Uterus (tissue), 4 donors: ENCODE measurements around the gene PPIP5K2. TPM values are rescaled to one million over a fixed set of nuclear protein-coding genes. Genes with fewer than 3 reads are reported as not detected.

Experiments
- DNase-seq, 2 donors: peaks; one replicate each; pipeline ENCODE4 v3.0.0-alpha.2; 2019 to 2020
- H3K27ac ChIP-seq, 2 donors: fragments of 200-600 bp; sonication (generic); 1 replicate in 1 of 2; 2 replicates in 1 of 2; pipeline ENCODE4 v1.5.1; 2016 to 2018
- H3K27me3 ChIP-seq, 2 donors: fragments of 200-600 bp; sonication (generic); one replicate each; pipeline ENCODE4 v1.5.1; 2018 to 2019; ENCODE audit warnings: control low read depth in 1 of 2
- H3K36me3 ChIP-seq, 2 donors: fragments of 200-600 bp; sonication (generic); one replicate each; pipeline ENCODE4 v1.5.1; 2019; ENCODE audit warnings: control low read depth in 1 of 2
- H3K4me1 ChIP-seq, 2 donors: fragments of 200-600 bp; sonication (generic); one replicate each; pipeline ENCODE4 v1.5.1; 2018 to 2019; ENCODE audit warnings: control low read depth in 1 of 2
- H3K4me3 ChIP-seq, 2 donors: fragments of 200-600 bp; sonication (generic); 1 replicate in 1 of 2; 2 replicates in 1 of 2; pipeline ENCODE4 v1.5.1; 2018 to 2019; ENCODE audit warnings: mild to moderate bottlenecking in 1 of 2
- H3K9me3 ChIP-seq, 2 donors: fragments of 200-600 bp; sonication (generic); one replicate each; pipeline ENCODE4 v1.5.1; 2019; ENCODE audit warnings: control low read depth in 1 of 2
- POLR2A ChIP-seq, 2 donors: fragments of 450-650 bp; IDR thresholded peaks; one replicate each; pipeline ENCODE4 v1.6.1; 2016; ENCODE audit warnings: antibody characterized with exemption in 2 of 2, mild to moderate bottlenecking in 1 of 2, moderate library complexity in 1 of 2
- intact Hi-C: fragments of 100-400 bp; cut with DNase I; formaldehyde crosslinking; loops from one replicate; pipeline ENCODE4 v1.15.1; 2023; ENCODE audit warnings: low total_unique reads
- total RNA-seq, 4 donors: library from RNA; depleted of rRNA in 3 of 4; stranded (reverse); fragments of >200 nt in 3 of 4; gene quantifications; one replicate each; pipeline versions ENCODE4 v1.1.0 to v1.2.4, GENCODE V29; 2014 to 2023
- TF ChIP-seq, protein P1 (sequence below), 4 experiments: fragments of 200-600 bp in 2 of 4; fragments of 450-650 bp in 2 of 4; sonication (generic) in 2 of 4; IDR thresholded peaks; one replicate each; pipeline ENCODE4 v1.5.1; 2016 to 2019; ENCODE audit warnings: antibody characterized with exemption in 4 of 4, mild to moderate bottlenecking in 2 of 4, moderate library complexity in 1 of 4
- donor health status: DM: yes; HTN: yes; CAD: no.

Gene PPIP5K2
- total RNA-seq, 4 donors from 2014 or later, result 31.5 to 120 (median 61.8) TPM

DNA sequence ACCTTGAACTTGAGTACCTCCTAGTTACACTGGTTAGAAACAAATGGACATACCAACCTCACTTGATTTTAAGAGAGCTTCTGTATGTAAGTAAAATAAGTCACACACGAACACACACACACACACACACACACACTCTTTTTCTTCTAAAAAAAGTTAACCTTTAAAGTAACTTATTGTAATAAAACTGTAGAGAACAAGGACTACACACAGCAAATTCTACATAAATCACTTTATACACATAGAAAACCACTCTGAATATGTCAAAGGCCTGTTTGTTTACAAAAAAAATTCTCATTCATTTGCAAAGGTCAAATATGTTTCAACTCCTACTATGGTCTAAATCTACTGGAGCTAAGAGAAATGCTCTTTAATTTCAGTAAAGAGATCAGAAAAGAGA, 29.3 kb upstream of the PPIP5K2 start:
- no peaks in the 10 kb centered on the region for H3K27me3 ChIP-seq
- no peak overlapping the region for H3K4me3 ChIP-seq
- H3K36me3 ChIP-seq, result peaks cover 0 to 2% of the 10 kb centered on the region in 2 donors
- H3K27ac ChIP-seq, result no peak overlapping the region
- no peak for DNase-seq
- H3K4me1 ChIP-seq, result no peaks in the 10 kb centered on the region
- no peak for TF ChIP-seq POLR2A (IDR thresholded peaks at IDR 0.05)
- TF ChIP-seq, protein P1, sequence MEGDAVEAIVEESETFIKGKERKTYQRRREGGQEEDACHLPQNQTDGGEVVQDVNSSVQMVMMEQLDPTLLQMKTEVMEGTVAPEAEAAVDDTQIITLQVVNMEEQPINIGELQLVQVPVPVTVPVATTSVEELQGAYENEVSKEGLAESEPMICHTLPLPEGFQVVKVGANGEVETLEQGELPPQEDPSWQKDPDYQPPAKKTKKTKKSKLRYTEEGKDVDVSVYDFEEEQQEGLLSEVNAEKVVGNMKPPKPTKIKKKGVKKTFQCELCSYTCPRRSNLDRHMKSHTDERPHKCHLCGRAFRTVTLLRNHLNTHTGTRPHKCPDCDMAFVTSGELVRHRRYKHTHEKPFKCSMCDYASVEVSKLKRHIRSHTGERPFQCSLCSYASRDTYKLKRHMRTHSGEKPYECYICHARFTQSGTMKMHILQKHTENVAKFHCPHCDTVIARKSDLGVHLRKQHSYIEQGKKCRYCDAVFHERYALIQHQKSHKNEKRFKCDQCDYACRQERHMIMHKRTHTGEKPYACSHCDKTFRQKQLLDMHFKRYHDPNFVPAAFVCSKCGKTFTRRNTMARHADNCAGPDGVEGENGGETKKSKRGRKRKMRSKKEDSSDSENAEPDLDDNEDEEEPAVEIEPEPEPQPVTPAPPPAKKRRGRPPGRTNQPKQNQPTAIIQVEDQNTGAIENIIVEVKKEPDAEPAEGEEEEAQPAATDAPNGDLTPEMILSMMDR (IDR thresholded peaks at IDR 0.05), result no peak
- intact Hi-C loops, result no loop called here
- H3K9me3 ChIP-seq, result no peaks in the 10 kb centered on the region

DNA sequence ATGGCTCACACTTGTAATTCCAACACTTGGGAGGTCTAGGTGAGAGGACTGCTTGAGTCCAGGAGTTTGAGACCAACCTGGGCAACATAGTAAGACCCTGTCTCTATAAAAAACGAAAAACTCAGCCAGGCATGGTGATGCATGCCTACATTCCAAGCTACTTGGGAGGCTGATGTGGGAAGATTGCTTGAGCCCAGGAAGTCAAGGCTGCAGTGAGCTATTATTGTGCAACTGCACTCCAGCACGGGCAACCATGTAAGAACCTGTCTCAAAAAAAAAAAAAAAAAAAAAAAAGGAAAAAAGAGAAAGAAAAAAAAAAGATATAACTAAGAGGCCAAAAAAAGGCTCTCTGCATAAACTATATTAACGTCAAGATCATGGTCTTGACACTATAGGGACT, 27.4 kb upstream of the PPIP5K2 start:
- intact Hi-C loops, result no loop called here
- H3K27me3 ChIP-seq, result no peaks in the 10 kb centered on the region
- DNase-seq, result no peak
- no peaks in the 10 kb centered on the region for H3K9me3 ChIP-seq
- H3K4me1 ChIP-seq, result no peaks in the 10 kb centered on the region
- TF ChIP-seq, protein P1 (IDR thresholded peaks at IDR 0.05), result no peak
- TF ChIP-seq POLR2A (IDR thresholded peaks at IDR 0.05), result no peak
- no peak overlapping the region for H3K4me3 ChIP-seq
- H3K27ac ChIP-seq, result no peak overlapping the region
- peaks cover 0 to 2% of the 10 kb centered on the region in 2 donors for H3K36me3 ChIP-seq

DNA sequence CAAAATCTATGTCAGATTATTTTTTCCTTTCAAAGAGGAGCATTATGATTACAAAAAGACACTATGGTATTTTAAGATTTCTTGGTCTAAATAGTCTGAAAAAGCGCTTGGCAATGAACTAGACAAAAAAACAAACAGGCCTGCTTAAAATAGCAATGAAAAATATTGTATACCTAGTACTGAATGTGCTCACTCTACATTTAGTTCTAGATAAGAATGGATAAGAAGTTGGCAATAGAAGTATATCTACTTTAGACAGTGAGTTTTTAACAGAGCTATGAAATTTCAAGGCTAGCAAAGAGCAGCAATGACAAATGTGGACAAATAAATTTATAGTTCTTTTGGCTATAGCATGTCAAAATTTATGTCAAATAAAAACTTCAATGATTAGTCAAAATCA, 26.4 kb upstream of the PPIP5K2 start:
- H3K9me3 ChIP-seq, result no peaks in the 10 kb centered on the region
- H3K27ac ChIP-seq, result no peak overlapping the region
- no peaks in the 10 kb centered on the region for H3K36me3 ChIP-seq
- no peak for DNase-seq
- H3K27me3 ChIP-seq, result no peaks in the 10 kb centered on the region
- no peak for TF ChIP-seq POLR2A (IDR thresholded peaks at IDR 0.05)
- TF ChIP-seq, protein P1 (IDR thresholded peaks at IDR 0.05), result no peak
- no peak overlapping the region for H3K4me3 ChIP-seq
- intact Hi-C loops, result no loop called here
- no peaks in the 10 kb centered on the region for H3K4me1 ChIP-seq

DNA sequence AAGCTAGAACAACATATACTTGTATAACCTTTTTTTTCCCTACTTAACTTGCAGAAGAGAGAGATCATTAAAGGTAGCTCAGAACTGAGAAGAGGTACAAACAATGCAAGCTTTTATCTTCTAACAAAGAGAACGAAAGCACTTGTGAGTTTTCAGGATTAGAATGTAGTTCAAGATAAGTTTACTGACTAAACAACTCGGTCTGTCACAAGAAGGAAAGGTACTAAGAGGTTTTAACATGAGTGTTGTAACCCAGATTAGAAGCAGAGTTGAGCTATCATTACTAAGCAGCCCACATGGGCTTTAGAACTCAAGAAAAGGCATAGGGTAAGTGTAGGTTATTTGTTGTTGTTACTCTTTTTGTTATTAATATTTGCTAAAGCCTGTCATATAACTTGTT, 25.4 kb upstream of the PPIP5K2 start:
- Histone ChIP-seq H3K4me3 (no peak overlapping the region), H3K4me1 (no peaks in the 10 kb centered on the region), H3K27ac (no peak overlapping the region), H3K36me3 (no peaks in the 10 kb centered on the region), H3K27me3 (no peaks in the 10 kb centered on the region), H3K9me3 (no peaks in the 10 kb centered on the region)
- no peak for DNase-seq
- intact Hi-C loops, result no loop called here
- no peak for TF ChIP-seq POLR2A (IDR thresholded peaks at IDR 0.05)
- TF ChIP-seq, protein P1 (IDR thresholded peaks at IDR 0.05), result no peak

DNA sequence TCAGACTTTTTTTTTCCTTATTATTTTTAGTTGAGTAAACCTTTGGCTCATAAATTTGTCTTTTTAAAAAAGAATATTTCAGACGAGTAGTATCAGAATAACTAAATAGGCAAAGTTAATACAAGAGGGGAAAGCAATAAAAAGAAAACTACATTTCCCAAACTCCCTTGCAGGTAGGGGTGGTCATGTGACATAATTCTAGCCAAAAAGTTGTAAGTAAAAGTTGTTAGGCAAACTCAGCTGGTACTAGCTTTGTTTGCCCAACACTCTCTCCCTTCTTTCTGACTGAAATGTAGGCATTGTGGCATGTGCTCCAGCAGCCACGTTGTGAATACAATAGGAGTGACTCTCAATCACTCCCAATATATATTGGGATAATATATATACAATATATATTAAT, 21.1 kb upstream of the PPIP5K2 start:
- DNase-seq, result no peak
- no peaks in the 10 kb centered on the region for H3K9me3 ChIP-seq
- no peaks in the 10 kb centered on the region for H3K27me3 ChIP-seq
- H3K4me3 ChIP-seq, result no peak overlapping the region
- no peaks in the 10 kb centered on the region for H3K4me1 ChIP-seq
- intact Hi-C loops, result no loop called here
- no peaks in the 10 kb centered on the region for H3K36me3 ChIP-seq
- TF ChIP-seq, protein P1 (IDR thresholded peaks at IDR 0.05), result no peak
- TF ChIP-seq POLR2A (IDR thresholded peaks at IDR 0.05), result no peak
- no peak overlapping the region for H3K27ac ChIP-seq
